K562 (cell line): ENCODE results near the gene TBXAS1.

Experiments
- FOSL1 ChIP-seq: fragments of 200-800 bp; sonication (Bioruptor generic); conservative IDR thresholded peaks from 2 replicates; pipeline ENCODE4 v1.6.1; 2016; ENCODE audit warnings: missing genetic modification characterization, missing compliant biosample characterization
- GATAD2A ChIP-seq: fragments of 450-650 bp; IDR thresholded peaks from 2 replicates; pipeline ENCODE4 v1.6.1; 2017
- POLR2AphosphoS2 ChIP-seq: IDR thresholded peaks from 2 replicates; pipeline ENCODE4 v1.6.1; 2012; ENCODE audit warnings: low read length, improper control_type of control experiment
- ZNF79 ChIP-seq: fragments of 250-450 bp; sonication (Bioruptor Pico); IDR thresholded peaks from 2 replicates; pipeline ENCODE4 v1.4.0; 2020; ENCODE audit warnings: low read depth, mild to moderate bottlenecking, moderate library complexity
- ZZZ3 ChIP-seq: fragments of 450-650 bp; IDR thresholded peaks from 2 replicates; pipeline ENCODE4 v1.6.1; 2016; ENCODE audit warnings: antibody characterized with exemption, mild to moderate bottlenecking, moderate library complexity
- TF ChIP-seq, protein P1 (sequence below), 3 experiments: IDR thresholded peaks in 2 of 3; conservative IDR thresholded peaks in 1 of 3; 2 replicates each; pipeline ENCODE4 v1.5.1; 2011 to 2012; ENCODE audit warnings: low read length in 3 of 3, mild to moderate bottlenecking in 3 of 3, control low read depth in 2 of 3, improper control_type of control experiment in 1 of 3, inconsistent platforms in 1 of 3, low read depth in 1 of 3, mixed read lengths in 1 of 3, moderate library complexity in 1 of 3; ENCODE audit not compliant: insufficient read depth in 2 of 3
- TF ChIP-seq, protein P2 (sequence below), 2 experiments: fragments of 450-650 bp in 1 of 2; sonication (generic) in 1 of 2; formaldehyde crosslinking; conservative IDR thresholded peaks; 2 replicates each; pipeline versions ENCODE4 v1.4.0 to v1.8.1; 2020 to 2022; ENCODE audit warnings: mild to moderate bottlenecking in 1 of 2, missing genetic modification reagents in 1 of 2

DNA sequence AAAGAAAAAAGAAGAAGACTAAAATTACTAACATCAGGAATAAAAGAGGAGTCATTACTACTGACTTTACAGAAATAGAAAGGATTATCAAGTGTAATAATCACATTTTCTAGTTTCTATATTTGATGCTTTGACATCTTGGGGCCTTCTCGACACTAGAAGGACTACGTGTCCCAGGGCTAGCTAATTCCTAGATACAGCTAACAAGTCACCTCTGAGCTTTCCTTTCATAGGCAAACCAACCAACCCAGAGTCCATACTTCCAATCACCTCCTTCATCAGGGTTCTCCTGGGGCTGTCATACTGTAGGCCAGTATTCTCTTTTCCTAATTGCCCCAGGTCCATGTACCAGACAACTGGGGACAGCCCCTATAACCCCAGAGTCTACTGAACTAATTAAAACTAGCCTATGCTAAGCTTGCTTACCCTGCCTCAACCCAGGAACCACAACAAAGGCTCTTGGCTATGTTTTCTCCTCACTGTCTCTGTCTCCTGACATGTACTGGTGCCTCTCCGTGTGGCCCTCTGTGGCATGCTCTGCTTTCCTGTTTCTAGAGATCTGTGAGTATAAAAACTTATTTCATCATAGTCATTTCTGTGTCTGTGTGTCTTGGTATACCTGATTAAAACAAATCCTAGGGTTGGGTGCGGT lies 240.4 kb downstream of the TBXAS1 start:
- TF ChIP-seq ZZZ3 (no peak), POLR2AphosphoS2 (no peak), FOSL1 (tag) (no peak), ZNF79 (CRISPR knock-in tag) (no peak), GATAD2A (no peak)
- TF ChIP-seq, protein P1, sequence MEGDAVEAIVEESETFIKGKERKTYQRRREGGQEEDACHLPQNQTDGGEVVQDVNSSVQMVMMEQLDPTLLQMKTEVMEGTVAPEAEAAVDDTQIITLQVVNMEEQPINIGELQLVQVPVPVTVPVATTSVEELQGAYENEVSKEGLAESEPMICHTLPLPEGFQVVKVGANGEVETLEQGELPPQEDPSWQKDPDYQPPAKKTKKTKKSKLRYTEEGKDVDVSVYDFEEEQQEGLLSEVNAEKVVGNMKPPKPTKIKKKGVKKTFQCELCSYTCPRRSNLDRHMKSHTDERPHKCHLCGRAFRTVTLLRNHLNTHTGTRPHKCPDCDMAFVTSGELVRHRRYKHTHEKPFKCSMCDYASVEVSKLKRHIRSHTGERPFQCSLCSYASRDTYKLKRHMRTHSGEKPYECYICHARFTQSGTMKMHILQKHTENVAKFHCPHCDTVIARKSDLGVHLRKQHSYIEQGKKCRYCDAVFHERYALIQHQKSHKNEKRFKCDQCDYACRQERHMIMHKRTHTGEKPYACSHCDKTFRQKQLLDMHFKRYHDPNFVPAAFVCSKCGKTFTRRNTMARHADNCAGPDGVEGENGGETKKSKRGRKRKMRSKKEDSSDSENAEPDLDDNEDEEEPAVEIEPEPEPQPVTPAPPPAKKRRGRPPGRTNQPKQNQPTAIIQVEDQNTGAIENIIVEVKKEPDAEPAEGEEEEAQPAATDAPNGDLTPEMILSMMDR (IDR thresholded peaks at IDR 0.05 in 2 of 3, conservative IDR thresholded peaks at IDR 0.05 in 1 of 3; ENCODE audit: insufficient read depth in 2 of 3, low read depth in 1 of 3, low read length in 3 of 3): no peak
- TF ChIP-seq, protein P2, sequence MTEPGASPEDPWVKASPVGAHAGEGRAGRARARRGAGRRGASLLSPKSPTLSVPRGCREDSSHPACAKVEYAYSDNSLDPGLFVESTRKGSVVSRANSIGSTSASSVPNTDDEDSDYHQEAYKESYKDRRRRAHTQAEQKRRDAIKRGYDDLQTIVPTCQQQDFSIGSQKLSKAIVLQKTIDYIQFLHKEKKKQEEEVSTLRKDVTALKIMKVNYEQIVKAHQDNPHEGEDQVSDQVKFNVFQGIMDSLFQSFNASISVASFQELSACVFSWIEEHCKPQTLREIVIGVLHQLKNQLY (CRISPR knock-in tag; conservative IDR thresholded peaks at IDR 0.05): no peak
